GM23338 (cell line): Measurements from ENCODE around the gene AGR3. TPM values are rescaled to one million over a fixed set of nuclear protein-coding genes. Genes with fewer than 3 reads are reported as not detected.

Experiments used
- ATAC-seq: fragments of 200-7000 bp; cut with Tn5 transposase; 3 replicates; pipeline ENCODE4 v1.9.1; 2020
- DNase-seq: peaks from one replicate; pipeline ENCODE4 v3.0.0-alpha.2; 2015; ENCODE audit warnings: low spot score
- H2AFZ ChIP-seq: fragments of 200-600 bp; sonication (generic); 2 replicates; pipeline ENCODE4 v1.8.0; 2016; ENCODE audit warnings: antibody characterized with exemption, mild to moderate bottlenecking, moderate library complexity
- H3F3A ChIP-seq: fragments of 200-600 bp; sonication (generic); replicated peaks from 2 replicates; pipeline ENCODE4 v1.8.0; 2017; ENCODE audit warnings: antibody characterized with exemption, mixed run types, low read depth
- H3K27ac ChIP-seq: fragments of 200-600 bp; sonication (generic); 2 replicates; pipeline ENCODE4 v1.6.1; 2016; ENCODE audit warnings: low read depth
- H3K27me3 ChIP-seq: fragments of 200-600 bp; sonication (generic); 2 replicates; pipeline ENCODE4 v1.8.0; 2016; ENCODE audit warnings: mild to moderate bottlenecking, mixed run types, moderate library complexity; ENCODE audit not compliant: insufficient read depth
- H3K36me3 ChIP-seq: fragments of 200-600 bp; sonication (generic); 2 replicates; pipeline ENCODE4 v1.8.0; 2016; ENCODE audit warnings: mild to moderate bottlenecking; ENCODE audit not compliant: insufficient read depth
- H3K4me1 ChIP-seq: fragments of 200-600 bp; sonication (generic); 2 replicates; pipeline ENCODE4 v1.8.0; 2016; ENCODE audit warnings: mild to moderate bottlenecking, moderate library complexity; ENCODE audit not compliant: insufficient read depth
- H3K4me2 ChIP-seq: fragments of 200-600 bp; sonication (generic); 2 replicates; pipeline ENCODE4 v1.7.1; 2017; ENCODE audit warnings: mixed run types
- H3K4me3 ChIP-seq: fragments of 200-600 bp; sonication (generic); 2 replicates; pipeline ENCODE4 v1.6.1; 2016; ENCODE audit warnings: mixed run types
- H3K79me2 ChIP-seq: fragments of 200-600 bp; sonication (generic); replicated peaks from 2 replicates; pipeline ENCODE4 v1.8.0; 2017; ENCODE audit warnings: mild to moderate bottlenecking; ENCODE audit not compliant: insufficient read depth
- H3K9me2 ChIP-seq: fragments of 200-600 bp; sonication (generic); 2 replicates; pipeline ENCODE4 v1.8.0; 2017; ENCODE audit not compliant: insufficient read depth
- H4K20me1 ChIP-seq: fragments of 200-600 bp; sonication (generic); replicated peaks from 2 replicates; pipeline ENCODE4 v1.8.0; 2017; ENCODE audit warnings: mild to moderate bottlenecking; ENCODE audit not compliant: insufficient read depth
- H3K27ac Mint-ChIP-seq: 2 replicates; pipeline ENCODE4 v1.8.0; 2020; ENCODE audit warnings: inconsistent platforms, mild to moderate bottlenecking, moderate library complexity, mixed read lengths
- H3K27me3 Mint-ChIP-seq: 3 replicates; pipeline ENCODE4 v1.8.0; 2022; ENCODE audit warnings: low read depth, mild to moderate bottlenecking, moderate library complexity, mixed read lengths, inconsistent platforms; ENCODE audit not compliant: insufficient read depth, poor library complexity
- H3K36me3 Mint-ChIP-seq: 3 replicates; pipeline ENCODE4 v1.8.0; 2021; ENCODE audit warnings: low read depth, mild to moderate bottlenecking, inconsistent platforms, moderate library complexity, mixed read lengths
- H3K4me1 Mint-ChIP-seq: 3 replicates; pipeline ENCODE4 v1.8.0; 2020; ENCODE audit warnings: mild to moderate bottlenecking, inconsistent platforms, mixed read lengths
- H3K4me3 Mint-ChIP-seq: 3 replicates; pipeline ENCODE4 v1.8.0; 2021; ENCODE audit warnings: moderate library complexity, mild to moderate bottlenecking, inconsistent platforms, mixed read lengths
- H3K9me3 Mint-ChIP-seq: 3 replicates; pipeline ENCODE4 v1.8.0; 2020; ENCODE audit warnings: moderate library complexity, mild to moderate bottlenecking, inconsistent platforms, mixed read lengths
- CREB1 ChIP-seq: fragments of 250-450 bp; sonication (Bioruptor Pico); IDR thresholded peaks from 2 replicates; pipeline ENCODE4 v1.5.0; 2020; ENCODE audit warnings: low read depth, mild to moderate bottlenecking, moderate library complexity
- EZH2 ChIP-seq: fragments of 200-600 bp; sonication (generic); IDR thresholded peaks from one replicate; pipeline ENCODE4 v1.8.0; 2017; ENCODE audit warnings: antibody characterized with exemption, mild to moderate bottlenecking, low read depth; ENCODE audit not compliant: unreplicated experiment
- EZH2phosphoT487 ChIP-seq: fragments of 200-600 bp; sonication (generic); IDR thresholded peaks from one replicate; pipeline ENCODE4 v1.8.1; 2018; ENCODE audit warnings: antibody characterized with exemption; ENCODE audit not compliant: unreplicated experiment
- NANOG ChIP-seq: IDR thresholded peaks from 2 replicates; pipeline ENCODE4 v1.6.1; 2016; ENCODE audit warnings: antibody characterized with exemption, borderline replicate concordance
- POLR2AphosphoS5 ChIP-seq: IDR thresholded peaks from 2 replicates; pipeline ENCODE4 v1.6.1; 2016; ENCODE audit warnings: antibody characterized with exemption, low read depth
- STAT1 ChIP-seq: IDR thresholded peaks from one replicate; pipeline ENCODE4 v1.6.1; 2016; ENCODE audit warnings: antibody characterized with exemption; ENCODE audit not compliant: unreplicated experiment
- ZNF114 ChIP-seq: fragments of 250-450 bp; sonication (Bioruptor Pico); IDR thresholded peaks from 2 replicates; pipeline ENCODE4 v1.5.0; 2020; ENCODE audit warnings: mild to moderate bottlenecking, moderate library complexity
- ZNF331 ChIP-seq: fragments of 250-450 bp; sonication (Bioruptor Pico); IDR thresholded peaks from 2 replicates; pipeline ENCODE4 v1.5.0; 2020; ENCODE audit warnings: low read depth, mild to moderate bottlenecking, moderate library complexity
- polyA plus RNA-seq: library from polyadenylated mRNA; unstranded; fragments of >200 nt; fragmentation: Nextera tagmentation; extraction: Ambion mirVana; gene quantifications from 2 replicates; pipeline ENCODE4 v1.2.1, GENCODE V29; 2016
- total RNA-seq: library from RNA; depleted of rRNA; stranded (reverse); fragments of >200 nt; shearing (Covaris generic); gene quantifications from 2 replicates; pipeline ENCODE4 v1.2.3, GENCODE V29; 2014
- TF ChIP-seq, protein P1 (sequence below): IDR thresholded peaks from one replicate; pipeline ENCODE4 v1.6.1; 2018; ENCODE audit warnings: antibody characterized with exemption; ENCODE audit not compliant: unreplicated experiment
- TF ChIP-seq, protein P2 (sequence below): fragments of 250-450 bp; sonication (Bioruptor Pico); IDR thresholded peaks from 2 replicates; pipeline ENCODE4 v1.5.0; 2020; ENCODE audit warnings: mild to moderate bottlenecking, moderate library complexity
- TF ChIP-seq, protein P3 (sequence below), 2 experiments: fragments of 200-600 bp in 1 of 2; sonication (generic) in 1 of 2; conservative IDR thresholded peaks; 2 replicates each; pipeline versions ENCODE4 v1.5.1 to v1.6.1; 2016 to 2017; ENCODE audit warnings: antibody characterized with exemption in 2 of 2, low read depth in 2 of 2, mild to moderate bottlenecking in 2 of 2, moderate library complexity in 1 of 2
- TF ChIP-seq, protein P4 (sequence below): IDR thresholded peaks from 2 replicates; pipeline ENCODE4 v1.6.1; 2016; ENCODE audit warnings: antibody characterized with exemption

Gene AGR3
- total and polyA plus RNA-seq, 2 experiments from 2014 or later = not detected

DNA sequence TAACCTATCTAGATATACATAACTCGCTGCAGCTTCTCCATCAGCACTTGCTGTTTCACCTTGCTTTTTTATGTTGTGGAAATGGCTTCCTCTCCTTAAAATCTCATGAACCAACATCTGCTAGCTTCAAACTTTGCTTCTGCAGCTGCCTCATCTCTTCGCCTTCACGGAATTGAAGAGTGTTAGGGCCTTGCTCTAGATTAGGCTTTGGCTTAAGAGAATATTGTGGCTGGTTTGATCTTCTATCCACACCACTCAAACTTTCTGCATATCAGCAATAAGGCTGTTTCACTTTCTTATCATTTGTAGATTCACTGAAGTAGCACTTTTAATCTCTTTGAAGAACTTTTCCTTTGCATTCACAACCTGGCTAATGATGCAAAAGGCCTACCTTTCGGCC, 49.2 kb upstream of the AGR3 start (continued):
- TF ChIP-seq, protein P1, sequence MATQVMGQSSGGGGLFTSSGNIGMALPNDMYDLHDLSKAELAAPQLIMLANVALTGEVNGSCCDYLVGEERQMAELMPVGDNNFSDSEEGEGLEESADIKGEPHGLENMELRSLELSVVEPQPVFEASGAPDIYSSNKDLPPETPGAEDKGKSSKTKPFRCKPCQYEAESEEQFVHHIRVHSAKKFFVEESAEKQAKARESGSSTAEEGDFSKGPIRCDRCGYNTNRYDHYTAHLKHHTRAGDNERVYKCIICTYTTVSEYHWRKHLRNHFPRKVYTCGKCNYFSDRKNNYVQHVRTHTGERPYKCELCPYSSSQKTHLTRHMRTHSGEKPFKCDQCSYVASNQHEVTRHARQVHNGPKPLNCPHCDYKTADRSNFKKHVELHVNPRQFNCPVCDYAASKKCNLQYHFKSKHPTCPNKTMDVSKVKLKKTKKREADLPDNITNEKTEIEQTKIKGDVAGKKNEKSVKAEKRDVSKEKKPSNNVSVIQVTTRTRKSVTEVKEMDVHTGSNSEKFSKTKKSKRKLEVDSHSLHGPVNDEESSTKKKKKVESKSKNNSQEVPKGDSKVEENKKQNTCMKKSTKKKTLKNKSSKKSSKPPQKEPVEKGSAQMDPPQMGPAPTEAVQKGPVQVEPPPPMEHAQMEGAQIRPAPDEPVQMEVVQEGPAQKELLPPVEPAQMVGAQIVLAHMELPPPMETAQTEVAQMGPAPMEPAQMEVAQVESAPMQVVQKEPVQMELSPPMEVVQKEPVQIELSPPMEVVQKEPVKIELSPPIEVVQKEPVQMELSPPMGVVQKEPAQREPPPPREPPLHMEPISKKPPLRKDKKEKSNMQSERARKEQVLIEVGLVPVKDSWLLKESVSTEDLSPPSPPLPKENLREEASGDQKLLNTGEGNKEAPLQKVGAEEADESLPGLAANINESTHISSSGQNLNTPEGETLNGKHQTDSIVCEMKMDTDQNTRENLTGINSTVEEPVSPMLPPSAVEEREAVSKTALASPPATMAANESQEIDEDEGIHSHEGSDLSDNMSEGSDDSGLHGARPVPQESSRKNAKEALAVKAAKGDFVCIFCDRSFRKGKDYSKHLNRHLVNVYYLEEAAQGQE = no peak
- no peak for TF ChIP-seq POLR2AphosphoS5
- no peak for TF ChIP-seq STAT1
- no peak for TF ChIP-seq EZH2

DNA sequence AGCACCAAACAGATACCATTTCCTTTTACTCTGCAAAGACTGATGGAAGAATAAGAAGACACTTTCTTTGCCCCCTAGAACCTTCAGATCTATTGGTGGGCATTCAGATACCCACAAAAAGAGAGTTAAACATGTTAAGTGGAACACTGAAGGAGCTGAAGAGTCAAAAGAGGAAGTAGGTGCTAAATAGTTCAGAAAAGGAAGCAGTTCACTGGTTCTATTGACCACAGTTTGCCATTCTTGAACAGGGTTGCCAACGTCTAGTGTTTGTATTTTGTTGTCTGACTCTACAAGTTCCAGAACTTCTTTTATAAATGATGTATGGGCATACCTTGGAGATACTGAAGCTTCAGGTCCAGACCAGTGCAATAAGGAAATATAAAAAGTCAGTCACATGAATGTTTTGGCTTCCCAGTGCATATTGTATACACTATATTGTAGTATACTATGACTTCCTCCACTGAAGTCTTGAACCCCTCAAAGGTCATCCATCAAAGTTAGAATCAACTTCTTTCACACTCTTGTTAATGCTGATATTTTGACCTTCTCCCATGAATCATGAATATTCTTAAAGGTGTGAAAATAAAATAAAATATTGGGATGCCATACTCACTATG, 47.5 kb upstream of the AGR3 start:
- peaks cover 6% of the 10 kb centered on the region for H3K27me3 Mint-ChIP-seq
- DNase-seq = no peak
- Histone ChIP-seq H3F3A (no peaks in the 10 kb centered on the region), H3K4me1 (no peaks in the 10 kb centered on the region), H3K79me2 (no peaks in the 10 kb centered on the region), H4K20me1 (no peaks in the 10 kb centered on the region), H3K27me3 (no peaks in the 10 kb centered on the region), H3K9me2 (peaks cover 6% of the 10 kb centered on the region; the same call in 1 of the 2 replicates), H3K27ac (no peak overlapping the region), H2AFZ (no peak overlapping the region), H3K36me3 (no peaks in the 10 kb centered on the region), H3K4me2 (no peak overlapping the region), H3K4me3 (no peak overlapping the region)
- no peaks in the 10 kb centered on the region for H3K4me1 Mint-ChIP-seq
- H3K4me3 Mint-ChIP-seq = no peak overlapping the region
- H3K9me3 Mint-ChIP-seq = peaks cover 2% of the 10 kb centered on the region; the same call in 1 of the 3 replicates
- no peaks in the 10 kb centered on the region for H3K36me3 Mint-ChIP-seq
- ATAC-seq = no peak
- H3K27ac Mint-ChIP-seq = no peak overlapping the region
- TF ChIP-seq, protein P2, sequence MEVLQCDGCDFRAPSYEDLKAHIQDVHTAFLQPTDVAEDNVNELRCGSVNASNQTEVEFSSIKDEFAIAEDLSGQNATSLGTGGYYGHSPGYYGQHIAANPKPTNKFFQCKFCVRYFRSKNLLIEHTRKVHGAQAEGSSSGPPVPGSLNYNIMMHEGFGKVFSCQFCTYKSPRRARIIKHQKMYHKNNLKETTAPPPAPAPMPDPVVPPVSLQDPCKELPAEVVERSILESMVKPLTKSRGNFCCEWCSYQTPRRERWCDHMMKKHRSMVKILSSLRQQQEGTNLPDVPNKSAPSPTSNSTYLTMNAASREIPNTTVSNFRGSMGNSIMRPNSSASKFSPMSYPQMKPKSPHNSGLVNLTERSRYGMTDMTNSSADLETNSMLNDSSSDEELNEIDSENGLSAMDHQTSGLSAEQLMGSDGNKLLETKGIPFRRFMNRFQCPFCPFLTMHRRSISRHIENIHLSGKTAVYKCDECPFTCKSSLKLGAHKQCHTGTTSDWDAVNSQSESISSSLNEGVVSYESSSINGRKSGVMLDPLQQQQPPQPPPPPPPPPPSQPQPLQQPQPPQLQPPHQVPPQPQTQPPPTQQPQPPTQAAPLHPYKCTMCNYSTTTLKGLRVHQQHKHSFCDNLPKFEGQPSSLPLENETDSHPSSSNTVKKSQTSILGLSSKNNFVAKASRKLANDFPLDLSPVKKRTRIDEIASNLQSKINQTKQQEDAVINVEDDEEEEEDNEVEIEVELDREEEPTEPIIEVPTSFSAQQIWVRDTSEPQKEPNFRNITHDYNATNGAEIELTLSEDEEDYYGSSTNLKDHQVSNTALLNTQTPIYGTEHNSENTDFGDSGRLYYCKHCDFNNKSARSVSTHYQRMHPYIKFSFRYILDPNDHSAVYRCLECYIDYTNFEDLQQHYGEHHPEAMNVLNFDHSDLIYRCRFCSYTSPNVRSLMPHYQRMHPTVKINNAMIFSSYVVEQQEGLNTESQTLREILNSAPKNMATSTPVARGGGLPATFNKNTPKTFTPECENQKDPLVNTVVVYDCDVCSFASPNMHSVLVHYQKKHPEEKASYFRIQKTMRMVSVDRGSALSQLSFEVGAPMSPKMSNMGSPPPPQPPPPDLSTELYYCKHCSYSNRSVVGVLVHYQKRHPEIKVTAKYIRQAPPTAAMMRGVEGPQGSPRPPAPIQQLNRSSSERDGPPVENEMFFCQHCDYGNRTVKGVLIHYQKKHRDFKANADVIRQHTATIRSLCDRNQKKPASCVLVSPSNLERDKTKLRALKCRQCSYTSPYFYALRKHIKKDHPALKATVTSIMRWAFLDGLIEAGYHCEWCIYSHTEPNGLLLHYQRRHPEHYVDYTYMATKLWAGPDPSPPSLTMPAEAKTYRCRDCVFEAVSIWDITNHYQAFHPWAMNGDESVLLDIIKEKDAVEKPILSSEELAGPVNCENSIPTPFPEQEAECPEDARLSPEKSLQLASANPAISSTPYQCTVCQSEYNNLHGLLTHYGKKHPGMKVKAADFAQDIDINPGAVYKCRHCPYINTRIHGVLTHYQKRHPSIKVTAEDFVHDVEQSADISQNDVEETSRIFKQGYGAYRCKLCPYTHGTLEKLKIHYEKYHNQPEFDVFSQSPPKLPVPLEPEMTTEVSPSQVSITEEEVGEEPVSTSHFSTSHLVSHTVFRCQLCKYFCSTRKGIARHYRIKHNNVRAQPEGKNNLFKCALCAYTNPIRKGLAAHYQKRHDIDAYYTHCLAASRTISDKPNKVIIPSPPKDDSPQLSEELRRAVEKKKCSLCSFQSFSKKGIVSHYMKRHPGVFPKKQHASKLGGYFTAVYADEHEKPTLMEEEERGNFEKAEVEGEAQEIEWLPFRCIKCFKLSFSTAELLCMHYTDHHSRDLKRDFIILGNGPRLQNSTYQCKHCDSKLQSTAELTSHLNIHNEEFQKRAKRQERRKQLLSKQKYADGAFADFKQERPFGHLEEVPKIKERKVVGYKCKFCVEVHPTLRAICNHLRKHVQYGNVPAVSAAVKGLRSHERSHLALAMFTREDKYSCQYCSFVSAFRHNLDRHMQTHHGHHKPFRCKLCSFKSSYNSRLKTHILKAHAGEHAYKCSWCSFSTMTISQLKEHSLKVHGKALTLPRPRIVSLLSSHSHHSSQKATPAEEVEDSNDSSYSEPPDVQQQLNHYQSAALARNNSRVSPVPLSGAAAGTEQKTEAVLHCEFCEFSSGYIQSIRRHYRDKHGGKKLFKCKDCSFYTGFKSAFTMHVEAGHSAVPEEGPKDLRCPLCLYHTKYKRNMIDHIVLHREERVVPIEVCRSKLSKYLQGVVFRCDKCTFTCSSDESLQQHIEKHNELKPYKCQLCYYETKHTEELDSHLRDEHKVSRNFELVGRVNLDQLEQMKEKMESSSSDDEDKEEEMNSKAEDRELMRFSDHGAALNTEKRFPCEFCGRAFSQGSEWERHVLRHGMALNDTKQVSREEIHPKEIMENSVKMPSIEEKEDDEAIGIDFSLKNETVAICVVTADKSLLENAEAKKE (CRISPR knock-in tag) = no peak
- TF ChIP-seq CREB1 (CRISPR knock-in tag) (no peak), ZNF114 (CRISPR knock-in tag) (no peak), EZH2 (no peak), NANOG (no peak), POLR2AphosphoS5 (no peak), EZH2phosphoT487 (no peak), ZNF331 (CRISPR knock-in tag) (no peak), STAT1 (no peak)
- TF ChIP-seq, protein P3, sequence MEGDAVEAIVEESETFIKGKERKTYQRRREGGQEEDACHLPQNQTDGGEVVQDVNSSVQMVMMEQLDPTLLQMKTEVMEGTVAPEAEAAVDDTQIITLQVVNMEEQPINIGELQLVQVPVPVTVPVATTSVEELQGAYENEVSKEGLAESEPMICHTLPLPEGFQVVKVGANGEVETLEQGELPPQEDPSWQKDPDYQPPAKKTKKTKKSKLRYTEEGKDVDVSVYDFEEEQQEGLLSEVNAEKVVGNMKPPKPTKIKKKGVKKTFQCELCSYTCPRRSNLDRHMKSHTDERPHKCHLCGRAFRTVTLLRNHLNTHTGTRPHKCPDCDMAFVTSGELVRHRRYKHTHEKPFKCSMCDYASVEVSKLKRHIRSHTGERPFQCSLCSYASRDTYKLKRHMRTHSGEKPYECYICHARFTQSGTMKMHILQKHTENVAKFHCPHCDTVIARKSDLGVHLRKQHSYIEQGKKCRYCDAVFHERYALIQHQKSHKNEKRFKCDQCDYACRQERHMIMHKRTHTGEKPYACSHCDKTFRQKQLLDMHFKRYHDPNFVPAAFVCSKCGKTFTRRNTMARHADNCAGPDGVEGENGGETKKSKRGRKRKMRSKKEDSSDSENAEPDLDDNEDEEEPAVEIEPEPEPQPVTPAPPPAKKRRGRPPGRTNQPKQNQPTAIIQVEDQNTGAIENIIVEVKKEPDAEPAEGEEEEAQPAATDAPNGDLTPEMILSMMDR (conservative IDR thresholded peaks at IDR 0.05; ENCODE audit: low read depth in 2 of 2) = no peak
- TF ChIP-seq, protein P4, sequence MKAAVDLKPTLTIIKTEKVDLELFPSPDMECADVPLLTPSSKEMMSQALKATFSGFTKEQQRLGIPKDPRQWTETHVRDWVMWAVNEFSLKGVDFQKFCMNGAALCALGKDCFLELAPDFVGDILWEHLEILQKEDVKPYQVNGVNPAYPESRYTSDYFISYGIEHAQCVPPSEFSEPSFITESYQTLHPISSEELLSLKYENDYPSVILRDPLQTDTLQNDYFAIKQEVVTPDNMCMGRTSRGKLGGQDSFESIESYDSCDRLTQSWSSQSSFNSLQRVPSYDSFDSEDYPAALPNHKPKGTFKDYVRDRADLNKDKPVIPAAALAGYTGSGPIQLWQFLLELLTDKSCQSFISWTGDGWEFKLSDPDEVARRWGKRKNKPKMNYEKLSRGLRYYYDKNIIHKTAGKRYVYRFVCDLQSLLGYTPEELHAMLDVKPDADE = no peak
